AG04449 (cell line): ENCODE results near the gene NUP93.
"Not testable (repeated sequence)": the region's sequence is repeated elsewhere in the genome, so short reads cannot be mapped to it uniquely, and the experiment has no call there.

Source experiments
- CTCF ChIA-PET: fragments of 350-600 bp; formaldehyde crosslinking; extraction: SDS; loops from one replicate; lab custom pipeline; 2021; ENCODE audit warnings: antibody characterized with exemption; lab: Yijun Ruan, JAX
- POLR2A ChIA-PET: fragments of 400-600, 350-600 bp; formaldehyde crosslinking; extraction: SDS; loops from one replicate; lab custom pipeline; 2020; ENCODE audit warnings: antibody characterized with exemption, inconsistent platforms; lab: Yijun Ruan, JAX
- DNase-seq: peaks from one replicate; pipeline ENCODE4 v3.0.0-alpha.2; 2010; ENCODE audit warnings: low read depth, low spot score
- H3K4me3 ChIP-seq: 2 replicates; pipeline ENCODE4 v1.5.1; 2011; ENCODE audit warnings: low read depth, mild to moderate bottlenecking, control low read depth, low read length
- CTCF ChIP-seq: IDR thresholded peaks from one replicate; pipeline ENCODE4 v1.5.1; 2011; ENCODE audit warnings: mild to moderate bottlenecking, moderate library complexity, low read length, control low read depth, inconsistent platforms; ENCODE audit not compliant: insufficient read depth; ENCODE audit errors: missing control alignments

Gene NUP93

DNA sequence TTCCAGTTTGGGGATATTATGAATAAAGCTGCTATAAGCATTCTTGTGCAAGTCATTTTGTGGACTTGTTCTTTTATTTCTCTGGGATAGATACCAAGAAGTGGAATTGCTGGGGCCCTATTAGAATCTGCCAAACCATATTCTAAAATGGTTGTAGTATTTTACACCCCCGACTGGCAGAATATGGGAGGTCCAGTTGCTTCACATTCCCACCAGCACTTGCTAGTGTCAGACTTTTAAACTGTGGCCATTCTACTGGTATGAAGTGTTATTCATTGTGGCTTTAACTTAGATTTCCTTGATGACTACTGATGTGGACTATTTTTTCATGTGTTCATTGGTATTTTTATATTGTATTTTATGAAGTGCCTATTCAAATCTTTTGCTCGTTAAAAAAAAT lies 18.1 kb upstream of the NUP93 start:
- CTCF ChIA-PET: interaction anchor here (1.2 to 1.5 kb wide), 2 partner anchors 10 to 13 kb away, joined by 3 to 10 read pairs; no protein-coding TSS in a partner anchor
- POLR2A ChIA-PET: no interaction called here
- no peak overlapping the region for H3K4me3 ChIP-seq
- no peak for TF ChIP-seq CTCF
- no peak for DNase-seq

GRCh38 chr16:56713794-56714193 lies 16.1 kb upstream of the NUP93 start:
- no peak for DNase-seq
- TF ChIP-seq CTCF: no peak
- H3K4me3 ChIP-seq: no peak overlapping the region
- POLR2A ChIA-PET: no interaction called here
- CTCF ChIA-PET: interaction anchor here (1.7 kb wide), 1 partner anchor 12 kb away, joined by 8 read pairs; no protein-coding TSS in a partner anchor

GRCh38 chr16:56715126-56715525 lies 14.8 kb upstream of the NUP93 start:
- H3K4me3 ChIP-seq: no peak overlapping the region
- POLR2A ChIA-PET: no interaction called here
- CTCF ChIA-PET: interaction anchor here (1.7 kb wide), 1 partner anchor 13 kb away, joined by 8 read pairs; no protein-coding TSS in a partner anchor
- DNase-seq: no peak
- TF ChIP-seq CTCF: no peak

- no peak for DNase-seq
- H3K4me3 ChIP-seq: no peak overlapping the region
- POLR2A ChIA-PET: no interaction called here
- no peak for TF ChIP-seq CTCF
- CTCF ChIA-PET: interaction anchor here (1.3 to 1.7 kb wide), 4 partner anchors 13 to 116 kb away, joined by 3 to 5 read pairs (median 4); no protein-coding TSS in a partner anchor
Observed at GRCh38 chr16:56716761-56717160, 13.2 kb upstream of the NUP93 start.

DNA sequence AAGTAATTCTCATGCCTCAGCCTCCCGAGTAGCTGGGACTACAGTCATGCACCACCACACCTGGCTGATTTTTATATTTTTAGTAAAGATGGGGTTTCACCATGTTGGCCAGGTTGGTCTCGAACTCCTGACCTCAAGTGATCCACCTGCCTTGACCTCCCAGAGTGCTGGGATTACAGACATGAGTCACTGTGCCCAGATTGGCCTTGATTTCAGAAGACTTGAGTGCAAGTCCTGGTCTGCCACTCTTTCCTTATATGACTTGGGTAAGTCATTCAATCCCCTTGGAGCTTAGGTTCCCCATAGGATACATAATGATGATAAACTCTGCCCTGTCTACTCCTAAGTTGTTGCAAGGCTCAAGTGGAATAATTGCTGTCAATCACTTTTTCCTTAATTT lies 12.4 kb upstream of the NUP93 start:
- H3K4me3 ChIP-seq, POLR2A ChIA-PET, DNase-seq: not testable (repeated sequence)
- CTCF ChIA-PET: interaction anchor here (1.0 to 3.7 kb wide), 4 partner anchors 9 to 114 kb away, joined by 3 to 13 read pairs (median 6); no protein-coding TSS in a partner anchor

- ChIA-PET CTCF (interaction anchor here (4.1 kb wide), 1 partner anchor 20 kb away, joined by 21 read pairs; no protein-coding TSS in a partner anchor), POLR2A (no interaction called here)
- TF ChIP-seq CTCF: no peak
- no peak overlapping the region for H3K4me3 ChIP-seq
- DNase-seq: no peak
Observed at GRCh38 chr16:56722200-56722842, 7.6 kb upstream of the NUP93 start.
